Urinary bladder (tissue), 4 donors: ENCODE results near the gene LRRK1. TPM values are rescaled to one million over a fixed set of nuclear protein-coding genes. Genes with fewer than 3 reads are reported as not detected.

ENCODE experiments used
- DNase-seq: peaks from one replicate; pipeline ENCODE4 v3.0.0-alpha.2; 2015; ENCODE audit errors: extremely low spot score
- H3K27ac ChIP-seq: one replicate; pipeline ENCODE4 v1.5.1; 2013; ENCODE audit warnings: low read depth, mild to moderate bottlenecking, moderate library complexity
- H3K36me3 ChIP-seq: one replicate; pipeline ENCODE4 v1.6.1; 2013; ENCODE audit warnings: mild to moderate bottlenecking, moderate library complexity; ENCODE audit not compliant: insufficient read depth
- H3K4me1 ChIP-seq: one replicate; pipeline ENCODE4 v1.6.1; 2013; ENCODE audit warnings: mild to moderate bottlenecking, moderate library complexity; ENCODE audit not compliant: insufficient read depth
- H3K4me3 ChIP-seq: one replicate; pipeline ENCODE4 v1.5.1; 2013; ENCODE audit warnings: low read depth, low read length
- WGBS: extraction: QIAGEN DNeasy Blood & Tissue Kit; methylation state at CpG from one replicate; pipeline ENCODE4 v1.1.7; 2013; 5-methylcytosine and 5-hydroxymethylcytosine counted together
- polyA plus RNA-seq: library from polyadenylated mRNA; stranded (reverse); fragments of 200-250 nt; gene quantifications from one replicate; pipeline ENCODE4 v1.2.3, GENCODE V29; 2013
- total RNA-seq: library from RNA; depleted of rRNA; stranded (reverse); fragments of >200 nt; gene quantifications from one replicate; pipeline ENCODE4 v1.2.3, GENCODE V29; 2014
- donor health status: healthy with polysubstance abuse.
- donor health status: healthy.

LRRK1 gene
- total and polyA plus RNA-seq, 2 donors = 9.9 to 12.3 TPM

DNA sequence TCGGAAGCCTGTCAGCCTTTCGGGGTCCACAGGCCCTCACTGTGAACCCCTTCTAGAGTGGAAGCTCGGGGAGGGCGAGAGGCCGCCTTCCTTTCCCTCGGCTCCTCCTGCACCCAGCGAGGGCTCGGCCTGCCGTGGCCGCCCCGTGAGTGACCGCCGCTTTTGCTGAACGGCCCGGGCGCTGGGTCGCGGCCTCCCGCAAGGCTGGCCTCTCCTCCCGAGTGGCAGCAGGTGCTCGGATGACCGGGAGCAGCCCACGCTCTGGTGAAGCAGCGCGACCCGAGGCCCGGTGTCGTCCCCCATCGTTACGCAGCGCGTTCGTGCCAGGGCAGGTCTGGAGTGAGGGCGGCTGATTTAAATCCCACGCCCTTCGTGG is 53.8 kb downstream of the LRRK1 start:
- no peak for DNase-seq
- no peaks in the 10 kb centered on the region for H3K36me3 ChIP-seq
- 35% methylated on average over 36 of the region's 36 CpGs for WGBS
- no peaks in the 10 kb centered on the region for H3K4me1 ChIP-seq
- H3K27ac ChIP-seq = no peak overlapping the region
- peak overlapping the region; percentile 37 for H3K4me3 ChIP-seq

DNA sequence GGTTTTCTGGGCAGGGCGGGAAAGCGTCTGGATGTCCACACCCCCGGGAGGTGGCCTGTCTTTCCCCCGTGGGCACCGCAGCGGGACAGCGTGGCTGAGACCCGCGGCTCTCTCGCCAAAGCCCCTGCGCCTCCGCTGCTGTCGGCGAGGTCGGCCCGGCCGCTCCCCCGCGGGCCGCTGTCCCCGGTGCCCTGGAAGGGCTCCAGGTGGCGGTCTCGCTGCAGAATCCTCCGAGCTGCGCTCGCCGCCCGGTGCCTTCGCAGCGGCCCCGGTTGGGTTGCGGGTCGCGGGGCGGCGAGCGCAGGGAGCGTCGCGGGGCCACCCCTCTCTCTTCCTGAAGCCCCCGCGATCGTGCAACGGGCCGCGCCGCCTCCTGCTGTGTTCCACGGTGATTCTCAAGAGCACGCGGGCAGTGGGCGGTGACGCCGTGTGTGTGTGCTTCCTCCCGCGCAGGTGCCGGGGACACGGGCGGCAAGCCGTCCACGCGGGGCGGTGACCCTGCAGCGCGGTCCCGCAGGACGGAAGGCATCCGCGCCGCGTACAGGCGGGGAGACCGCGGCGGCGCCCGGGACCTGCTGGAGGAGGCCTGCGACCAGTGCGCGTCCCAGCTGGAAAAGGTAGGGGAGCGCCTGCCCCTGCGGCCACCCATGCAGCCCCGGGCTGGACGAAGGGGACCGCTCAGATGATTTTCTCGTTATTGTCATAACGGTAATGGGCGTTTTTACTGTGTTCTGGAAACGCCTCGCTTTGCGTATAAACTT is 54.4 kb downstream of the LRRK1 start:
- 11% methylated on average over 90 of the region's 90 CpGs for WGBS

GRCh38 chr15:100975043-100975442 is 55.9 kb downstream of the LRRK1 start:
- H3K4me1 ChIP-seq = no peaks in the 10 kb centered on the region
- no peak overlapping the region for H3K27ac ChIP-seq
- DNase-seq = no peak
- no peaks in the 10 kb centered on the region for H3K36me3 ChIP-seq
- 81% methylated on average over 4 of the region's 4 CpGs for WGBS
- H3K4me3 ChIP-seq = no peak overlapping the region

More for the DNA sequence above, 54.4 kb downstream of the LRRK1 start:
- H3K4me1 ChIP-seq = no peaks in the 10 kb centered on the region
- no peak for DNase-seq
- H3K4me3 ChIP-seq = peak overlapping the region; percentile 37
- no peak overlapping the region for H3K27ac ChIP-seq
- no peaks in the 10 kb centered on the region for H3K36me3 ChIP-seq

GRCh38 chr15:100980410-100981046 is 61.4 kb downstream of the LRRK1 start:
- Histone ChIP-seq H3K4me3 (no peak overlapping the region), H3K27ac (no peak overlapping the region), H3K36me3 (no peaks in the 10 kb centered on the region), H3K4me1 (no peaks in the 10 kb centered on the region)
- DNase-seq = no peak
- WGBS = 84% methylated on average over 4 of the region's 4 CpGs

DNA sequence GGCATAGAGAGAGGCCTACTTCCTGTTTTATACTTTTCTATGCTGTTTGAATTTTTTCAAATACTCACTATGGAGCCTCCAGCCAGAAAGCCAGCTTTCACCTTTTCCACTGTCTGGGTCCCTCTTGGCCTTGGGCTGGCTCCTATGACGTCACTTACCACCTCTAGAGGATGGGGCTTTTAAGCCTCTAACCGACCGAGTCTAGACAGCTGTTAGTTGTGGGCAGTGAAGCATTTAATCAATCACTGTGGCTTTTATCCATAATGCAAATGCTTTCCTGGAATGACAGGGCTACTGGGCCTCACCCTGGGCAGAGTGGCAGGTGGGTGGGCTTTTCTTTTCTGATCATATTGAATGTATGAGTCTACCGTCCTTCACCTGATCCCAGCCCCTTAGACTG is 61.9 kb downstream of the LRRK1 start:
- WGBS = 77% methylated on average over 4 of the region's 4 CpGs
- Histone ChIP-seq H3K4me3 (no peak overlapping the region), H3K4me1 (no peaks in the 10 kb centered on the region), H3K27ac (no peak overlapping the region), H3K36me3 (no peaks in the 10 kb centered on the region)
- no peak for DNase-seq

- Histone ChIP-seq H3K27ac (no peak overlapping the region), H3K4me1 (no peaks in the 10 kb centered on the region), H3K36me3 (no peaks in the 10 kb centered on the region), H3K4me3 (no peak overlapping the region)
- 88% methylated on average over 7 of the region's 7 CpGs for WGBS
- no peak for DNase-seq
Observed at GRCh38 chr15:100983221-100983620, 64.1 kb downstream of the LRRK1 start.

DNA sequence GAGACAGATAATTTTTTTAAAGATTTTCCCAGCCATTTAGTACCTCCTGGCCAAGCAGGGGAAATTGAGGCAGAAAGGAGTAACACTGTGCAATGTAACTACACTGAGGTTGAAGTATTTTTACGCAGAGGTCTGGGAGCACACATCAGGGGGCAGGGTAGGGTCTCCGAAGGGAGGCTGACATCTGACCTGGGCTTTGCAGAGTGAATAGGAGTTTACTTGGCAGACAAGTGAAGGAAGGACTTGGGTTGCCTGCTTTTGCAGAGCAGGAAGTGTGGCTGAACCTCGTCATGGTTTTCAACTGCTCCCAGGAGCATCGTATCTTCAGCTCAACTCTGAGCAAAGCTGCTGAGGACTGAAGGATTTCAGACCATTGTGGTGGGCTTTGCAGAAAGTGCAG is 66.2 kb downstream of the LRRK1 start:
- no peak for DNase-seq
- Histone ChIP-seq H3K27ac (no peak overlapping the region), H3K4me3 (no peak overlapping the region), H3K4me1 (no peaks in the 10 kb centered on the region), H3K36me3 (peaks cover 3% of the 10 kb centered on the region)
- 86% methylated on average over 4 of the region's 4 CpGs for WGBS

- Histone ChIP-seq H3K4me1 (no peaks in the 10 kb centered on the region), H3K36me3 (peaks cover 3% of the 10 kb centered on the region), H3K4me3 (no peak overlapping the region), H3K27ac (no peak overlapping the region)
- DNase-seq = no peak
- 42% methylated on average over 6 of the region's 6 CpGs for WGBS
Observed at GRCh38 chr15:100986158-100986896, 67.2 kb downstream of the LRRK1 start.

- peaks cover 3% of the 10 kb centered on the region for H3K36me3 ChIP-seq
- H3K27ac ChIP-seq = no peak overlapping the region
- no peak for DNase-seq
- H3K4me3 ChIP-seq = no peak overlapping the region
- no peaks in the 10 kb centered on the region for H3K4me1 ChIP-seq
- WGBS = 70% methylated on average over 4 of the region's 4 CpGs
Observed at GRCh38 chr15:100987143-100987542, 68.0 kb downstream of the LRRK1 start.

- no peak for DNase-seq
- WGBS = 96% methylated on average over 5 of the region's 5 CpGs
Observed at GRCh38 chr15:100988297-100988696, 69.1 kb downstream of the LRRK1 start.

DNA sequence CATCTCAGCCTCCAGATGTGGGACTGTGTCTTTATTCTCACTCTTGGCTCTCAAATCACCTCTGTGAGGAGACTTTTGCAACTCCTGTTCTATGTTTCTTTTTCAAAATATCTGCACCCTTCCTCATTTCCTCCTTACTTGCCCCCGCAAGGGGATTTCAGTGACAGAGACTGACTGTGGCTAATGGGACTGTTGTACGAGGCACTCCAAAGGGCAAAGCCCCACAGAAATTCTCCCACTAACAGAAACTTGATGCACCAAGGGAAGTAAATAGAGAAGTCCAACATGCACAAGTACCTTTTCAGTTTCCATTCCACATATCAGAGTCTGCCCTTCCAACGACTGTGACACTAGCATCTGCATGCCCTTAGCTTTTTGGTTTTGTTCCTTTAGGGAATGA is 69.7 kb downstream of the LRRK1 start:
- 88% methylated on average over 3 of the region's 3 CpGs for WGBS
- DNase-seq = no peak
- H3K36me3 ChIP-seq = peaks cover 3% of the 10 kb centered on the region
- no peak overlapping the region for H3K27ac ChIP-seq
- H3K4me3 ChIP-seq = no peak overlapping the region
- no peaks in the 10 kb centered on the region for H3K4me1 ChIP-seq

More at GRCh38 chr15:100988297-100988696, 69.1 kb downstream of the LRRK1 start:
- Histone ChIP-seq H3K27ac (no peak overlapping the region), H3K36me3 (peaks cover 3% of the 10 kb centered on the region), H3K4me3 (no peak overlapping the region), H3K4me1 (no peaks in the 10 kb centered on the region)

DNA sequence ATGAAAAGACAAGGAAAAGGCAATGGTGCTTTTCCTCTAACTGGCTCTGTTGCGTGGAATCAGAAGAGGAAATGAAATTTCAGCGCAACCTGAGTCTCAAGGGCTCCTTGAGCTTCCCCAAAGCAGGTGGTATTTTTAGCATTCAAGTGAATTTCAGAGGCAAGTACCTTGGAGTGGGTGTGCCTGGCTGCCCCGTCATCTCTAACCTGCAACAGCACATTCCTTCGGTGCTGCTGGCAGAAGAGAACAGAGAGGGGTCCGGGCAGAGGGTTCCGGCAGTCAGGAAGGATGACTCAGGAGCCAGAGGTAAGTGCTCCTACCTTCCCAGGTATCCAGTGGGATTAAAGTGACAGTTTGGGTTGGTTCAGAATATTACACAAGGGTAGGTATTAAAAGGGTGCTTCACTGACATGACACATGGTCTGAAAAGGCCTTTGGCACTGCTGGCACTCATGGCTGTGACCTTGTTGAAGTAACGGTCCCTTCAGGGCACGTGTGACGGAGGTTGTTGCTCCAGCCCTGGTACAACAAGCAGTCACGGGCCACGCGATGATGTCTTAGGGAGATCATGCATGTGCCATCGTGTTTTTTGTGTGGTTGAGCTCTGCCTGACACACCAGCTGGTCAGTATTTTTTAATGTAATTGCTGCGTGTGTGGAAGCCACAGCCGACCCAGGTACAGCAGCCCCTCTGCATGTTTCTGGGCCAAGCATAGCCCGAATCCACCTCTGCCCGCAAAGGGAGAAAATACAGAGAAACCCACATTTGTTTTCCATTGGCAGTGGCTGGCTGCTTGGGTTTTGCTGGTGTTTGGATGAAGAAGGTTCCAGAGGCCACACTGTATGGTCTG is 75.7 kb downstream of the LRRK1 start:
- Histone ChIP-seq H3K36me3 (no peaks in the 10 kb centered on the region), H3K4me1 (no peaks in the 10 kb centered on the region), H3K27ac (no peak overlapping the region), H3K4me3 (no peak overlapping the region)
- 84% methylated on average over 17 of the region's 17 CpGs for WGBS
- no peak for DNase-seq
